ENCODE measurements around the gene MYMK.

Gene MYMK

GRCh38 chr9:133535306-133535877, 10.6 kb upstream of the MYMK start:
- no peak for DNase-seq (ENCODE audit: low read depth in 2 of 2)

- no peak for DNase-seq (ENCODE audit: low read depth in 2 of 2)
Measured at GRCh38 chr9:133534346-133535291, 9.9 kb upstream of the MYMK start, which contains the start of gene ADAMTSL2. ADAMTSL2 (plus strand) TSS chr9:133534704; CDS start chr9:133536713, 2,009 bp downstream.

- no peak for DNase-seq (ENCODE audit: low read depth in 2 of 2)
Measured at GRCh38 chr9:133533857-133534256, 9.1 kb upstream of the MYMK start.

- peak in 1 of 2 experiments; percentile 4 for DNase-seq (ENCODE audit: low read depth in 2 of 2)
Measured at GRCh38 chr9:133532937-133533668, 8.3 kb upstream of the MYMK start.

GRCh38 chr9:133531293-133531692, 6.5 kb upstream of the MYMK start:
- DNase-seq (ENCODE audit: low read depth in 2 of 2), result no peak

GRCh38 chr9:133529874-133530273, 5.1 kb upstream of the MYMK start:
- no peak for DNase-seq (ENCODE audit: low read depth in 2 of 2)

- no peak for DNase-seq (ENCODE audit: low read depth in 2 of 2)
Measured at GRCh38 chr9:133529457-133529856, 4.7 kb upstream of the MYMK start.

- no peak for DNase-seq (ENCODE audit: low read depth in 2 of 2)
Measured at GRCh38 chr9:133528876-133529241, 4.1 kb upstream of the MYMK start.

- DNase-seq (ENCODE audit: low read depth in 2 of 2), result no peak
Measured at GRCh38 chr9:133528001-133528875, 3.5 kb upstream of the MYMK start.

- no peak for DNase-seq (ENCODE audit: low read depth in 2 of 2)
Measured at GRCh38 chr9:133527444-133527920, 2.7 kb upstream of the MYMK start.

- no peak for DNase-seq (ENCODE audit: low read depth in 2 of 2)
Measured at GRCh38 chr9:133526721-133527321, 2.1 kb upstream of the MYMK start.

- no peak for DNase-seq (ENCODE audit: low read depth in 2 of 2)
Measured at GRCh38 chr9:133525677-133526076, 918 bp upstream of the MYMK start.

GRCh38 chr9:133524146-133524545, 613 bp downstream of the MYMK start:
- no peak for DNase-seq (ENCODE audit: low read depth in 2 of 2)

GRCh38 chr9:133523106-133523505, 1.7 kb downstream of the MYMK start:
- DNase-seq (ENCODE audit: low read depth in 2 of 2), result no peak

GRCh38 chr9:133522073-133522910, 2.5 kb downstream of the MYMK start:
- DNase-seq (ENCODE audit: low read depth in 2 of 2), result no peak

- DNase-seq (ENCODE audit: low read depth in 2 of 2), result no peak
Measured at GRCh38 chr9:133521122-133522072, 3.4 kb downstream of the MYMK start.

- no peak for DNase-seq (ENCODE audit: low read depth in 2 of 2)
Measured at GRCh38 chr9:133520121-133520835, 4.5 kb downstream of the MYMK start.

- DNase-seq (ENCODE audit: low read depth in 2 of 2), result no peak
Measured at GRCh38 chr9:133519693-133520092, 5.1 kb downstream of the MYMK start.
